ENCODE data around the gene IRGM. TPM values are rescaled to one million over a fixed set of nuclear protein-coding genes. Genes with fewer than 3 reads are reported as not detected.
"Not testable (repeated sequence)": the region's sequence is repeated elsewhere in the genome, so short reads cannot be mapped to it uniquely, and the experiment has no call there.

IRGM gene, protein sequence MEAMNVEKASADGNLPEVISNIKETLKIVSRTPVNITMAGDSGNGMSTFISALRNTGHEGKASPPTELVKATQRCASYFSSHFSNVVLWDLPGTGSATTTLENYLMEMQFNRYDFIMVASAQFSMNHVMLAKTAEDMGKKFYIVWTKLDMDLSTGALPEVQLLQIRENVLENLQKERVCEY
- total RNA-seq (not detected in 2 replicates), polyA plus RNA-seq (not detected in 2 replicates)

DNA sequence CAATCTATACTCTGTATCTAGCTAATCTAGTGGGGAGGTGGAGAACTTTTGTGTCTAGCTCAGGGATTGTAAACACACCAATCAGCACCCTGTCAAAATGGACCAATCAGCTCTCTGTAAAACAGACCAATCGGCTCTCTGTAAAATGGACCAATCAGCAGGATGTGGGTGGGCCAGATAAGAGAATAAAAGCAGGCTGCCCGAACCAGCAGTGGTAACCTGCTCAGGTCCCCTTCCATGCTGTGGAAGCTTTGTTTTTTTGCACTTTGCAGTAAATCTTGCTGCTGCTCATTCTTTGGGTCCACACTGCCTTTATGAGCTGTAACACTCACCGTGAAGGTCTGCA is at the start of gene IRGM:
Gene IRGM, plus strand, starts transcription at position 214 of the 346 bp plus-strand sequence. CDS start 1,603 bp downstream, outside the sequence.
- H3K4me2 ChIP-seq; H3K27ac ChIP-seq; DNase-seq (ENCODE audit: low spot score); H3K79me2 ChIP-seq; H3K4me3 ChIP-seq; H3K9me2 ChIP-seq (replicated peaks; ENCODE audit: insufficient read depth); H2AFZ ChIP-seq; H3K27me3 ChIP-seq; H3K9me3 ChIP-seq (ENCODE audit: low read depth); H3K36me3 ChIP-seq (replicated peaks; ENCODE audit: insufficient read depth, low read depth); H4K20me1 ChIP-seq (ENCODE audit: insufficient read depth, poor library complexity, severe bottlenecking); H3K4me1 ChIP-seq (ENCODE audit: insufficient read depth): not testable (repeated sequence)
- WGBS (ENCODE audit: low lambda C conversion rate, missing lambda C conversion rate), result 96% methylated on average over 3 of the region's 3 CpGs

DNA sequence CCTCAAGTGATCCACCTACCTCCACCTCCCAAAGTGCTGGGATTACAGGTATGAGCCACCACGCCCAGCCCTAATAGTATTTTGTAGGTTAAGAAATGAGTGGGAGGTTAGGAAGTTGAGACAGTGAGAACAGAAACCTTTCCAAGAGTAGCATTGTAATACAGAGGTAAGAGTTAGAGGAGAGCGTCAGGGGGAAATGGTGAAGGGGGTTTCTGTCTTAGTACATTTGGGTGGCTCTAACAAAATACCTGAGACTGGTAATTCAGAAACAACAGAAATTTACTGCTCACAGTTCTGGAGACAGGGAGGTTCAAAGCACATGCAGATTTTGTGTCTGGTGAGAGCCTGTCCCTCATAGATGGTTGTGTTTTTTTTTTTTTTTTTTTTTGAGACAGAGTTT is 48.9 kb upstream of the IRGM start:
- TF ChIP-seq EZH2 (IDR thresholded peaks at IDR 0.05; ENCODE audit: borderline replicate concordance) (no peak), EZH2phosphoT487 (IDR thresholded peaks at IDR 0.05; ENCODE audit: low read depth, severe bottlenecking, unreplicated experiment) (no peak)
- TF ChIP-seq, protein P1, sequence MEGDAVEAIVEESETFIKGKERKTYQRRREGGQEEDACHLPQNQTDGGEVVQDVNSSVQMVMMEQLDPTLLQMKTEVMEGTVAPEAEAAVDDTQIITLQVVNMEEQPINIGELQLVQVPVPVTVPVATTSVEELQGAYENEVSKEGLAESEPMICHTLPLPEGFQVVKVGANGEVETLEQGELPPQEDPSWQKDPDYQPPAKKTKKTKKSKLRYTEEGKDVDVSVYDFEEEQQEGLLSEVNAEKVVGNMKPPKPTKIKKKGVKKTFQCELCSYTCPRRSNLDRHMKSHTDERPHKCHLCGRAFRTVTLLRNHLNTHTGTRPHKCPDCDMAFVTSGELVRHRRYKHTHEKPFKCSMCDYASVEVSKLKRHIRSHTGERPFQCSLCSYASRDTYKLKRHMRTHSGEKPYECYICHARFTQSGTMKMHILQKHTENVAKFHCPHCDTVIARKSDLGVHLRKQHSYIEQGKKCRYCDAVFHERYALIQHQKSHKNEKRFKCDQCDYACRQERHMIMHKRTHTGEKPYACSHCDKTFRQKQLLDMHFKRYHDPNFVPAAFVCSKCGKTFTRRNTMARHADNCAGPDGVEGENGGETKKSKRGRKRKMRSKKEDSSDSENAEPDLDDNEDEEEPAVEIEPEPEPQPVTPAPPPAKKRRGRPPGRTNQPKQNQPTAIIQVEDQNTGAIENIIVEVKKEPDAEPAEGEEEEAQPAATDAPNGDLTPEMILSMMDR (IDR thresholded peaks at IDR 0.05; ENCODE audit: poor library complexity), result no peak
- no peaks in the 10 kb centered on the region for H3K4me1 ChIP-seq (ENCODE audit: insufficient read depth)
- 94% methylated on average over 2 of the region's 2 CpGs for WGBS (ENCODE audit: low lambda C conversion rate, missing lambda C conversion rate)
- no peak overlapping the region for H3K27ac ChIP-seq
- no peaks in the 10 kb centered on the region for H3K9me3 ChIP-seq (ENCODE audit: low read depth)
- H3K9me2 ChIP-seq (replicated peaks; ENCODE audit: insufficient read depth), result no peaks in the 10 kb centered on the region
- no peak overlapping the region for H2AFZ ChIP-seq
- H3K27me3 ChIP-seq, result no peaks in the 10 kb centered on the region
- H3K4me2 ChIP-seq, result no peak overlapping the region
- no peak for DNase-seq (ENCODE audit: low spot score)
- peaks cover 21% of the 10 kb centered on the region for H3K79me2 ChIP-seq
- no peaks in the 10 kb centered on the region for H4K20me1 ChIP-seq (ENCODE audit: insufficient read depth, poor library complexity, severe bottlenecking)
- no peak overlapping the region for H3K4me3 ChIP-seq
- no peaks in the 10 kb centered on the region for H3K36me3 ChIP-seq (replicated peaks; ENCODE audit: insufficient read depth, low read depth)

DNA sequence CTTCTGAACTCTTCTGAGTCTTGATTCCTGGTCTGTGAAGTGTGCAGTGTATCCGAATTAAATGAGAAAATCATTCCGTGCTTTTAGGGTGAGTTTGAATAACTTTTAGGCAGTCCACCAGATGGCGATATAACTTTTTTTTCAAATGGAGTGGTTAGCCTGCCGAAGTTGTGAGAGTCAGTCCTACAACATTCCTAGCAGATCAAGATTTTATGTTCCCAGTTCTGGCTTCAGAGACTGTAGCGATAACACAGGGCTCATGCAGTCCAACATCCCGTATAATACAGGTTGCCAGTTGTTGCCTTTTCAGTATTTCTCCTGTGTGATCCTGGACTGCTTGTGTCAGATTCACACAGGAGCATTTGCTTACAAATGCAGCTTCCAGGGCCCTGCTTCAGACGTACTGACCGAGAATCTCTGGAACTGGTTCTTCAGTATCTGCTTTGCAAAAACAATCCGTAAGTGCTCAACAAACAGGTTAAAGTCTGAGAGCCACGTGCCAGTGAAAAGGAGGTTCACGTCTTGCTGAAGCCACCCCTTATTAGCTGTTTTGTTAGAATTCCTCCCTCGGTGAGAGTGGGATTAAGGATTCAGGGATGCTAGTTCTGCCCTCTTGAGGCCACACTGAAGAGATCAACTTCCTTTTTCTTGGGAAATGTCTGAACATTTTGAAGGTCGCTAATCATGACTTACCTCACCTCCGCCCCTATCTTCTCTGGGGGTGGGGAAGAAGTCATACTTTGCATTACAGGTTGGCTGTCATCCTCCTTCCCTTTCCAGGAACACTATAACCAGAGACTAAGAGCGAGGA is 45.0 kb upstream of the IRGM start:
- no peaks in the 10 kb centered on the region for H4K20me1 ChIP-seq (ENCODE audit: insufficient read depth, poor library complexity, severe bottlenecking)
- H3K9me3 ChIP-seq (ENCODE audit: low read depth), result no peaks in the 10 kb centered on the region
- H3K9me2 ChIP-seq (replicated peaks; ENCODE audit: insufficient read depth), result no peaks in the 10 kb centered on the region
- peak; percentile 83 for DNase-seq (ENCODE audit: low spot score)
- no peaks in the 10 kb centered on the region for H3K27me3 ChIP-seq
- no peaks in the 10 kb centered on the region for H3K36me3 ChIP-seq (replicated peaks; ENCODE audit: insufficient read depth, low read depth)
- no peaks in the 10 kb centered on the region for H3K79me2 ChIP-seq
- H3K4me2 ChIP-seq, result peak overlapping the region; percentile 77
- H3K27ac ChIP-seq, result peak overlapping the region; percentile 76
- TF ChIP-seq EZH2phosphoT487 (IDR thresholded peaks at IDR 0.05; ENCODE audit: low read depth, severe bottlenecking, unreplicated experiment) (no peak), EZH2 (IDR thresholded peaks at IDR 0.05; ENCODE audit: borderline replicate concordance) (no peak)
- TF ChIP-seq, protein P1 (IDR thresholded peaks at IDR 0.05; ENCODE audit: poor library complexity), result peak; percentile 61
- H3K4me1 ChIP-seq (ENCODE audit: insufficient read depth), result no peaks in the 10 kb centered on the region
- H2AFZ ChIP-seq, result peak overlapping the region; percentile 83
- peak overlapping the region; percentile 44 for H3K4me3 ChIP-seq
- WGBS (ENCODE audit: low lambda C conversion rate, missing lambda C conversion rate), result 5% methylated on average over 15 of the region's 15 CpGs

DNA sequence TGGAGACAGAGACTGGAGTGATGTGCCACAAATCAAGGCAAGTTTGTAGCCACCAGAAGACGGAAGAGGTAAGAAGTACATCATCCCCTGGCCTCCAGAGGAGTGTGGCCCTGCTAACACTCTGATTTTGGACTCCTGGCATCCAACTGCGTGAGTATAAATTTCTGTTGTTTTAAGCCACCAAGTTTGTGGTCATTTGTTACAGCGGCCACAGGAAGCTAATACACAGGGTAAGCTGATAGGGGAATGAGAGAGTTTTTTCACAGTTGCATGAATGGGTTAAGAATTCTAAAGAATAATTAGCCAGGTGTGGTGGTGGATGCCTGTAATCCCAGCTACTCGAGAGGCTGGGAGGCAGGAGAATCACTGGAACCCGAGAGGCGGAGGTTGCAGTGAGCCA is 41.9 kb upstream of the IRGM start:
- H3K4me3 ChIP-seq, result no peak overlapping the region
- H3K4me2 ChIP-seq, result no peak overlapping the region
- 91% methylated on average over 6 of the region's 6 CpGs for WGBS (ENCODE audit: low lambda C conversion rate, missing lambda C conversion rate)
- no peaks in the 10 kb centered on the region for H4K20me1 ChIP-seq (ENCODE audit: insufficient read depth, poor library complexity, severe bottlenecking)
- H3K36me3 ChIP-seq (replicated peaks; ENCODE audit: insufficient read depth, low read depth), result no peaks in the 10 kb centered on the region
- H3K79me2 ChIP-seq, result no peaks in the 10 kb centered on the region
- H2AFZ ChIP-seq, result no peak overlapping the region
- H3K27me3 ChIP-seq, result no peaks in the 10 kb centered on the region
- H3K27ac ChIP-seq, result no peak overlapping the region
- TF ChIP-seq, protein P1 (IDR thresholded peaks at IDR 0.05; ENCODE audit: poor library complexity), result no peak
- TF ChIP-seq EZH2 (IDR thresholded peaks at IDR 0.05; ENCODE audit: borderline replicate concordance), result no peak
- TF ChIP-seq EZH2phosphoT487 (IDR thresholded peaks at IDR 0.05; ENCODE audit: low read depth, severe bottlenecking, unreplicated experiment), result no peak
- H3K9me2 ChIP-seq (replicated peaks; ENCODE audit: insufficient read depth), result no peaks in the 10 kb centered on the region
- no peaks in the 10 kb centered on the region for H3K9me3 ChIP-seq (ENCODE audit: low read depth)
- no peaks in the 10 kb centered on the region for H3K4me1 ChIP-seq (ENCODE audit: insufficient read depth)
- DNase-seq (ENCODE audit: low spot score), result no peak
